ENCODE data around the gene ACOT8. TPM values are rescaled to one million over a fixed set of nuclear protein-coding genes. Genes with fewer than 3 reads are reported as not detected.

Gene ACOT8
- total and polyA plus RNA-seq, 9 of the 15 experiments (the other 6 are each of a cell fraction or from before 2014, with no cell fraction given), result 8.2 to 46.7 (median 20.7) TPM

- peak in 1 of 2 experiments; percentile 48; a peak in 1 of 4 replicates for TF ChIP-seq MNT (conservative IDR thresholded peaks at IDR 0.05)
- no peak for TF ChIP-seq ZBTB40 (IDR thresholded peaks at IDR 0.05)
- no peak for TF ChIP-seq ZBTB40 (CRISPR knock-in tag; IDR thresholded peaks at IDR 0.05)
- TF ChIP-seq ZBTB1 (CRISPR knock-in tag; IDR thresholded peaks at IDR 0.05; ENCODE audit: borderline replicate concordance, low read depth), result no peak
- 0 out of 4 replicates have a peak, but pooled peaks of 1 of the 2 experiments have one; percentile 45 for TF ChIP-seq UBTF (IDR thresholded peaks at IDR 0.05; ENCODE audit: borderline replicate concordance in 1 of 2, low read depth in 2 of 2, low read length in 2 of 2)
- no peak for TF ChIP-seq NR3C1 (CRISPR knock-in tag; IDR thresholded peaks at IDR 0.05)
- no peak for TF ChIP-seq PTBP1 (IDR thresholded peaks at IDR 0.05; ENCODE audit: low read depth, low read length)
- no peak for TF ChIP-seq TCF7 (IDR thresholded peaks at IDR 0.05; ENCODE audit: borderline replicate concordance)
- no peak for TF ChIP-seq CGGBP1 (CRISPR knock-in tag; IDR thresholded peaks at IDR 0.05)
- no peak for TF ChIP-seq DLX4 (CRISPR knock-in tag; IDR thresholded peaks at IDR 0.05)
- no peak for TF ChIP-seq SNIP1 (IDR thresholded peaks at IDR 0.05; ENCODE audit: low read depth)
- peak; percentile 74 for TF ChIP-seq JUND (IDR thresholded peaks at IDR 0.05; ENCODE audit: borderline replicate concordance, low read depth, low read length)
- peak; percentile 45; the same call in 1 of the 3 replicates for TF ChIP-seq JUND (tag; IDR thresholded peaks at IDR 0.05; ENCODE audit: borderline replicate concordance, low read depth, low read length)
- TF ChIP-seq PTTG1 (tag; IDR thresholded peaks at IDR 0.05; ENCODE audit: low read depth), result no peak
These were observed 21.4 kb downstream of the ACOT8 start (continued) for GRCh38 chr20:45835825-45836224.

Data from K562 (cell line).